ENCODE measurements around the gene STEAP4.

GRCh38 chr7:88230646-88231045 is 76.0 kb downstream of the STEAP4 start:
- TF ChIP-seq, protein P1, sequence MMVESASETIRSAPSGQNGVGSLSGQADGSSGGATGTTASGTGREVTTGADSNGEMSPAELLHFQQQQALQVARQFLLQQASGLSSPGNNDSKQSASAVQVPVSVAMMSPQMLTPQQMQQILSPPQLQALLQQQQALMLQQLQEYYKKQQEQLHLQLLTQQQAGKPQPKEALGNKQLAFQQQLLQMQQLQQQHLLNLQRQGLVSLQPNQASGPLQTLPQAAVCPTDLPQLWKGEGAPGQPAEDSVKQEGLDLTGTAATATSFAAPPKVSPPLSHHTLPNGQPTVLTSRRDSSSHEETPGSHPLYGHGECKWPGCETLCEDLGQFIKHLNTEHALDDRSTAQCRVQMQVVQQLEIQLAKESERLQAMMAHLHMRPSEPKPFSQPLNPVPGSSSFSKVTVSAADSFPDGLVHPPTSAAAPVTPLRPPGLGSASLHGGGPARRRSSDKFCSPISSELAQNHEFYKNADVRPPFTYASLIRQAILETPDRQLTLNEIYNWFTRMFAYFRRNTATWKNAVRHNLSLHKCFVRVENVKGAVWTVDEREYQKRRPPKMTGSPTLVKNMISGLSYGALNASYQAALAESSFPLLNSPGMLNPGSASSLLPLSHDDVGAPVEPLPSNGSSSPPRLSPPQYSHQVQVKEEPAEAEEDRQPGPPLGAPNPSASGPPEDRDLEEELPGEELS (CRISPR knock-in tag; IDR thresholded peaks at IDR 0.05): no peak
- TF ChIP-seq ZNF121 (CRISPR knock-in tag; IDR thresholded peaks at IDR 0.05) (no peak), FOXK1 (CRISPR knock-in tag; IDR thresholded peaks at IDR 0.05) (no peak), E2F5 (CRISPR knock-in tag; IDR thresholded peaks at IDR 0.05) (no peak), KAT7 (CRISPR knock-in tag; IDR thresholded peaks at IDR 0.05; ENCODE audit: borderline replicate concordance) (no peak), ZNF671 (CRISPR knock-in tag; IDR thresholded peaks at IDR 0.05) (no peak), TEAD4 (CRISPR knock-in tag; IDR thresholded peaks at IDR 0.05) (no peak), IRF2 (CRISPR knock-in tag; IDR thresholded peaks at IDR 0.05; ENCODE audit: borderline replicate concordance, low read depth) (no peak)
- TF ChIP-seq, protein P2, sequence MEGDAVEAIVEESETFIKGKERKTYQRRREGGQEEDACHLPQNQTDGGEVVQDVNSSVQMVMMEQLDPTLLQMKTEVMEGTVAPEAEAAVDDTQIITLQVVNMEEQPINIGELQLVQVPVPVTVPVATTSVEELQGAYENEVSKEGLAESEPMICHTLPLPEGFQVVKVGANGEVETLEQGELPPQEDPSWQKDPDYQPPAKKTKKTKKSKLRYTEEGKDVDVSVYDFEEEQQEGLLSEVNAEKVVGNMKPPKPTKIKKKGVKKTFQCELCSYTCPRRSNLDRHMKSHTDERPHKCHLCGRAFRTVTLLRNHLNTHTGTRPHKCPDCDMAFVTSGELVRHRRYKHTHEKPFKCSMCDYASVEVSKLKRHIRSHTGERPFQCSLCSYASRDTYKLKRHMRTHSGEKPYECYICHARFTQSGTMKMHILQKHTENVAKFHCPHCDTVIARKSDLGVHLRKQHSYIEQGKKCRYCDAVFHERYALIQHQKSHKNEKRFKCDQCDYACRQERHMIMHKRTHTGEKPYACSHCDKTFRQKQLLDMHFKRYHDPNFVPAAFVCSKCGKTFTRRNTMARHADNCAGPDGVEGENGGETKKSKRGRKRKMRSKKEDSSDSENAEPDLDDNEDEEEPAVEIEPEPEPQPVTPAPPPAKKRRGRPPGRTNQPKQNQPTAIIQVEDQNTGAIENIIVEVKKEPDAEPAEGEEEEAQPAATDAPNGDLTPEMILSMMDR (IDR thresholded peaks at IDR 0.05): no peak
